HG03342 (cell line): ENCODE results near the gene CARNS1.
"Not testable (repeated sequence)": the region's sequence is repeated elsewhere in the genome, so short reads cannot be mapped to it uniquely, and the experiment has no call there.

Source experiments
- ATAC-seq: cut with Tn5 transposase; IDR thresholded peaks from one replicate; pipeline ENCODE4 v1.9.1; 2021; ENCODE audit warnings: mild to moderate bottlenecking, moderate library complexity; ENCODE audit not compliant: unreplicated experiment

CARNS1 gene

DNA sequence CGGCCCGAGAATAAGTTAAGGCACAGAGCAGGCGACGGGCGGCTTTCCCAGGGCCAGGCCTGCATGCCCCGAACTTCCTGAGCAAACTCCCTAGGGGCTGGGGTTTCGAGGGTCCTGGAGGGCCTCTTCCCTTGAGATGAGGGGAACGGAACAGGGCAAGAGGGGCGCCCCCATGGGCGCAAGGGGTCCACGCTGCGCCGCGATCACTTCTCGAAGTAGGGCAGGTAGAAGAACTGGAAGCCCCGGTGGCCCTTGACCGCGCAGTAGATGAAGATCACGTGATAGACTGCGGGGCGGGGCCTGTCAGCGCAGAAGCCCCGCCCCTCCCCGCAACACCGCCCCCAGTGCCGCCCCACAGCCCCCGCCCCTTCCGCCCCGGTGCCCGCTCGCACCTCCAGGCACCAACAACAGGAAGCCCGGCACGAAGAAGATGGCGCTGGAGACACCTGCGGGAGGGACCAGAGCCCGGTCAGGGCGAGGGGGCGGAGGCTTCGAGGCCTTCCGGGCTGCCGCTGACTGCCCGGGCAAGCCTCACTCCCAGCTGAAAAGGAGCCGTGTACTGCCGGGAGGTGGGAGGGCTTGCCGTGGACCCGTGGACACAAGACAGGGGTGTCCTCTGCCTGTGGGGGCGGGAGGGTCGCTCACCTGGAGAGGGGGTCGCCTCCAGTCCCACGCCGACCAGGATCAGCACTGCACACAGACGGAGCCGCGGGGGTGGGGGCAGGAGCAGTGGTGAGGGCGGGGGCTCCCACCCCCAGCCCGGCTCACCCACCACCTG lies 49.1 kb downstream of the CARNS1 start:
- ATAC-seq = peak; percentile 47

DNA sequence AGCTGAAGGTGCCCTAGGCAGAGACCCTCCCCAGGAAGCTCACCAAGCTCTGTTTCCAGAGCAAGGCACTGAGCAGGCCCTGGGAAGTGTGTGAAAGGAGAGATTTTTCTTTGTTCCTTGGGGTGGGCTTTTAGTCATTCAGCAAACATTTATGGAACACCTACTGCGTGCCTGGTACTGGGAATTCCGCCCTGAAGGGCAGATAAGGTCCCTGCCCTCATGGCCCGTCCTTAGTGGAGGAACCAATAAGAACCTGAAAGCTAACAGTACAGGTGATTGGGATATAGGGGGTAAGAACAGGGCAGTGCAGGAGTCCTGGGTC lies 49.7 kb downstream of the CARNS1 start:
- no peak for ATAC-seq

DNA sequence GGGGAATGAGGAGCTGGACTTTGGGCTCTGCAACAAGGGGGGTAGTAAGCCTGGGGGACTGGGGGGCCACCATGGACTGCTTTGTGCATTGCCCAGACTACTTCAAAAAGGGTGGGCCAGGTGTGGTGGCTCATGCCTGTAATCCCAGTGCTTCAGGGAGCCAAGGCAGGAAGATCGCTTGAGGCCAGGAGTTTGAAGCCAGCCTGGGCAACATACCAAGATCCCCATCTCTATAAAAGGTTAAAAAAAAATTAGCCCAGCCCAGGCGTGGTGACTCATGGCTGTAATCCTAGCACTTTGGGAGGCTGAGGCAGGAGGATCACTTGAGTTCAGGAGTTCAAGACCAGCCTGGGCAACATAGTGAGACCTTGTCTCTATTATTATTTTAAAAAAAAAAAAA lies 50.1 kb downstream of the CARNS1 start:
- not testable (repeated sequence) for ATAC-seq

- no peak for ATAC-seq
Measured at GRCh38 chr11:67466367-67466766, 50.9 kb downstream of the CARNS1 start.

GRCh38 chr11:67466962-67467771 lies 51.7 kb downstream of the CARNS1 start:
- ATAC-seq = no peak

- no peak for ATAC-seq
Measured at GRCh38 chr11:67468056-67468455, 52.6 kb downstream of the CARNS1 start.

DNA sequence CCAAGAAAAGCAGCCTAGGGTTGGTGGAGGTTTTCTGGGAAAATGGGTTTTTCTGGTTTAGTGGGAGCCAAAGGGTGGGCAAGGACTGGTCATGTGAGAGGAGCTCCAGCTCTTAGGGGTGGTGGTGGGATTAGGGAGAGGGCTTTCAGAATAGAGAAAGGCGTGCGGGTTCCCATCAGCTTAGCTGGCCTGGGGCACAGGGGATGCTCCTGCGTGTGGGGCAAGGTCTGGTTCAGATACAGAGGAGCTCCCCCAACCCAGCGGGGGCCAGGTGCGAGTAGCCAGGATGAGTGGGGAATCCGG lies 52.9 kb downstream of the CARNS1 start:
- no peak for ATAC-seq

DNA sequence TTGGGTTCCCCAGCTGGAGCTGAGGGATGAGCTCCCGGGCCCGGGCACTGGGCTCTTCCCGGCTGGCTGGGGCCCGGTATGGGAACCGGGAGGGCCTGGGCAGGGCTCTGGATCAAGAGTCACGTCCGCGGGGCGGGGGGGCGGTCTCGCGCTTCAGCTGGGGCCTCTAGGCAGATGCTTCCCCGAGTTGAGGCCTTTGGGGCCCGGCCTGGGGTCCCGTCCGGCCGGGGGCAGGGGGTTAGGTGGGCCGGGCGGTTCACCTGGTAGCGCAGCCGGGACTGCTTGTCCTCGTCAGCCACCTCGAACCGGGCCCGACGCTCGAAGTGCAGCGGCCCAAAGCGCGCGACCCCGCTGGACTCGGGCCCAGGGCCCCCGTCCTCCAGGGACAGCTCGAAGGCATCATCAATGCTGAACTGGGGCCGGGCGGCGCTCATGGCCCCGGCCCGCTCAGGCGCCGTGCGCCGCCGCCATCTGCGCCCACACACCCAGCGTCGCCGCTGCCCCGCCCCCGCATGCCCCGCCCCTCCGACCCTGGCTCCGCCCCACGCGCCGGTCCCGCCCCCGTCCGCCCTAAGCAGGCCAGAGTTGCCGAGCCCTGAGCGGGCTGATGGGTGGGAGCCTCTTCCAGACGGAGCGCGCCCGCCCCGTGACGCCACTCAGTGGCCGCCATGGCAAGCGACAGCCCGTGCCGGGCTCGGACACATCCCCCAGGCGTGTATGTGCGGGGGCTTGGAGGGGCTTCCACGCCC lies 53.5 kb downstream of the CARNS1 start, which contains the start of gene TMEM134:
Gene TMEM134, minus strand, starts transcription at position 493 of the 749 bp plus-strand sequence. Its CDS starts 59 bp downstream, at position 434.
- peak; percentile 54 for ATAC-seq

DNA sequence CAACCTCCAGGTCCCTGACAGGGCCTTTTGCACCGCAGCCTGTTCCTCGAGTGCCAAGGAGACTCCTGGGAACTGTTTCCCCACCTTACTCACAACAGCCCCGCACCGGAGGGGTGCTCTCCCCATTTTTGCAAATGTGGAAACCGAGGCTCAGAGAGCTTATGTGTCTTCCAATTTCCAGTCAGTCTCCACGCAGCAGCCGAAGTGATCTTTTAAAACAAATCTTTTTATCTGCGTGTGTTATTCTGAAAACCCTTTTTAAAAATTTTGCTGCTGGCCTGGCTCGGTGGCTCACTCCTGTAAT lies 54.0 kb downstream of the CARNS1 start:
- no peak for ATAC-seq

DNA sequence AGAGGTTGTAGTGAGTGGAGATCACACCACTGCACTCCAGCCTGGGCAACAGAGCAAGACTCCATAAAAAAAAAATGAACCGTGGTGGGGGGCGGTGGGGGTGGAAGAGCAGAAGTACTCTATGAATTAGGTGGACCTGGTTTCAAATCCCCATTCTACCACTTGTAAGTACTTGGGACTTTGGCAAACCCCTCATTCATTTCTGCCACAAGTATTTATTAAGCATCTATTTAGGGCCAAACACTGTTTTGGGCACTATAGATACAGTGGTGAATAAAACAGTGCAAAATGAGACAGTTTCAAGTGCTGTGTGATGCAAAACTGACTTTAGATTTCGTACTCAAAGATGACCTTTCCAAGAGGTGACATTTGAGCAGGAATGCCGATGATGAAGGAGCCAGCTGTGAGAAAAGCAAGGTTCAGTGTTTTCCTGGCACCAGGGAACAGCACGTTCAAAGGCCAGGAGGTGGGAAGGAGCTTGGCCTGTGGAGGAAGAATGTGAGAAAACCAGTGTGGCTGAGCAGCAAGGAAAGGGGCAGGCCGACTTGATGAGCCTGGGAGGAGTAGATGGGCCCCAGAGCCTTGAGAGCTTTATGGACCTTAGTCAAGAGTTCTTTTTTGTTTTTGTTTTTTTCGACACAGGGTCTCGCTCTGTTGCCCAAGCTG lies 55.0 kb downstream of the CARNS1 start:
- ATAC-seq = no peak

DNA sequence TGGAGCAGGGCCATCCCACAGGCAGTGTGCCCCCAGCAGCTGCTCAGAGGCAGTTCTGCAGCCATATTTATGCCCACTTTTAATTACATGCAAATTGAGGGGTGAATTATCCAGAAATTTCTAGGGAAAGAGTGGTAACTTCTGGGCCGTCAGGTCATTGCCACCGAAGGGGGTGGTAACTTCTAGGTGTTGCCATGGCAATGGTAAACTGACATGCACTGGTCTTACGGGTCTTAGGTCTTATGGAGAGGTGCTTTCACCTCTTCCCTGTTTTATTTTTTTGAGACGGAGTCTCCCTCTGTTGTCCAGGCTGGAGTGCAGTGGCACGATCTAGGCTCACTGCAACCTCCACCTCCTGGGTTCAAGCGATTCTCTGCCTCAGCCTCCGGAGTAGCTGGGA lies 57.4 kb downstream of the CARNS1 start:
- ATAC-seq = no peak
